ENCODE data around the gene RALGAPA2.
A peak's percentile ranks its signal among the peaks of the same experiment; 100 is the strongest.

The RALGAPA2 gene

GRCh38 chr20:20472684-20473274, 239.7 kb downstream of the RALGAPA2 start:
- H3K4me3 ChIP-seq (ENCODE audit: low read depth, low read length), result no peak overlapping the region
- DNase-seq (ENCODE audit: low read depth), result no peak
- TF ChIP-seq, protein P1, sequence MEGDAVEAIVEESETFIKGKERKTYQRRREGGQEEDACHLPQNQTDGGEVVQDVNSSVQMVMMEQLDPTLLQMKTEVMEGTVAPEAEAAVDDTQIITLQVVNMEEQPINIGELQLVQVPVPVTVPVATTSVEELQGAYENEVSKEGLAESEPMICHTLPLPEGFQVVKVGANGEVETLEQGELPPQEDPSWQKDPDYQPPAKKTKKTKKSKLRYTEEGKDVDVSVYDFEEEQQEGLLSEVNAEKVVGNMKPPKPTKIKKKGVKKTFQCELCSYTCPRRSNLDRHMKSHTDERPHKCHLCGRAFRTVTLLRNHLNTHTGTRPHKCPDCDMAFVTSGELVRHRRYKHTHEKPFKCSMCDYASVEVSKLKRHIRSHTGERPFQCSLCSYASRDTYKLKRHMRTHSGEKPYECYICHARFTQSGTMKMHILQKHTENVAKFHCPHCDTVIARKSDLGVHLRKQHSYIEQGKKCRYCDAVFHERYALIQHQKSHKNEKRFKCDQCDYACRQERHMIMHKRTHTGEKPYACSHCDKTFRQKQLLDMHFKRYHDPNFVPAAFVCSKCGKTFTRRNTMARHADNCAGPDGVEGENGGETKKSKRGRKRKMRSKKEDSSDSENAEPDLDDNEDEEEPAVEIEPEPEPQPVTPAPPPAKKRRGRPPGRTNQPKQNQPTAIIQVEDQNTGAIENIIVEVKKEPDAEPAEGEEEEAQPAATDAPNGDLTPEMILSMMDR (IDR thresholded peaks at IDR 0.05; ENCODE audit: insufficient read depth, low read depth, low read length, missing control alignments), result no peak

DNA sequence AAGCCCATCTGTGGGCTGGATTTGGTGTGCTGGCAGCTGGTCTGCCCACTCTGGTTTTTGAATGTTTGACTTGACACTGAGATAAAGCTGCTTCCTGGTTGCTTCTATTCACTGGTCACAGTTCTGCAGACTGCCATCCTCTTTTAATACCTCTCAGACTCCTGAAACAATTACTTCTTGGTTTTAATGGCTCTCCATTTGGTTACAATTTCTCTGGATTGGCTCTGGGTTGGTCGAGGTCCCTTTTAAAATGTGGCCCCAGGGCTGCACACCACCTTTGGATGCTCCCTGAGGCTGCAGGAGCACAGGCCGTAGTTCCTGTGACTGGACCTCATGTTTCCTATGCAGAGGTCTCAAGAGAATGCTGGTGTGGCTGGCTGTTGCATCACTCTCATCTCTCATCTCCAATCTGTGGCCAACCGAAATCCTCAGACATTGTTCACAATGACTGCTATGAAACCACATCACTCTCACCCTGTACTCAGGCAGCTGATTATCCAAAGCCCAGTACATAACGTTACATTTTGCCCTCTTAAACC, 246.0 kb downstream of the RALGAPA2 start:
- TF ChIP-seq, protein P1 (IDR thresholded peaks at IDR 0.05; ENCODE audit: insufficient read depth, low read depth, low read length, missing control alignments), result no peak
- DNase-seq (ENCODE audit: low read depth), result peak; percentile 91
- H3K4me3 ChIP-seq (ENCODE audit: low read depth, low read length), result no peak overlapping the region

DNA sequence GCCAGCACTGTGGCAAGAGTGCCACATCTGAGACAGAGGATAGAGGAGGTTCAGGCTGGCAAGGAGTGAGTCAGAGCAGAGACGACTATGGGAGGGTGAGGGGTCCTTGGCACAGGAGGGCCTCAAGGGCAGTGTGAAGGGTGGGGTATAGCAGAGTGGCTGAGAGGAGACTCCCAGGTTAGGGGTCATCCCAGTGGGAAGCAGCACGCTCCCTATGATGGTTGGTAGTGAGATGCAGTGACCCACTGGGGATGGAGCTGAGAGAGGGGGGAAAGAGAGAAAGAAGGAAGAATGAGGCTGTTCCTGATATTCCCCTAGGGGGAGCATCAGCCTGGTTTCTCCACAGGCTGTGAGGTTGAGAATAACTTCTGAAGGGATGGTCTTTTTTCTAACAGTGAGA, 247.2 kb downstream of the RALGAPA2 start:
- H3K4me3 ChIP-seq (ENCODE audit: low read depth, low read length), result no peak overlapping the region
- DNase-seq (ENCODE audit: low read depth), result no peak

GRCh38 chr20:20463933-20464374, 248.5 kb downstream of the RALGAPA2 start:
- TF ChIP-seq, protein P1 (IDR thresholded peaks at IDR 0.05; ENCODE audit: insufficient read depth, low read depth, low read length, missing control alignments), result no peak
- peak; percentile 52 for DNase-seq (ENCODE audit: low read depth)
- H3K4me3 ChIP-seq (ENCODE audit: low read depth, low read length), result no peak overlapping the region

More for the DNA sequence above, 247.2 kb downstream of the RALGAPA2 start:
- TF ChIP-seq, protein P1 (IDR thresholded peaks at IDR 0.05; ENCODE audit: insufficient read depth, low read depth, low read length, missing control alignments), result peak; percentile 5

GRCh38 chr20:20462185-20462584, 250.3 kb downstream of the RALGAPA2 start:
- DNase-seq (ENCODE audit: low read depth), result no peak
- TF ChIP-seq, protein P1 (IDR thresholded peaks at IDR 0.05; ENCODE audit: insufficient read depth, low read depth, low read length, missing control alignments), result no peak
- H3K4me3 ChIP-seq (ENCODE audit: low read depth, low read length), result no peak overlapping the region

DNA sequence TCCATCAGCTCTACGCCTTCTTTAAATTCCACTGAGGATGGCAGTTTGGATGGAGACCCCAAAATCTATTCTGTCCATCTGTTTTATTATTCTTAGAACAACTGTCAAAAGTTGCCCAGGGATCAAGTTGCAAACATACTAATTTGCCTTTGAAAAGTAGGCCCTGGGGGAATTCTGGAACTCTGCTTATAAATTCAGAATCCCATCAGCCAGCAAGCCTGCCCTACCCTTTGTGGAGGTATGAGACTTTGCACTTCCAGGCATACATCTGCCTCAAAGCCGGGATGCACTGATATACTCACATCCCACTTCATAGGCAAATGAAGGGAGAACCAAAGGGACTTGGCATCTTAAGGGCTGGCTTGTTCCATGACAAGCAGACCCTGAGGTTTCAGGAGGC, 250.9 kb downstream of the RALGAPA2 start:
- TF ChIP-seq, protein P1 (IDR thresholded peaks at IDR 0.05; ENCODE audit: insufficient read depth, low read depth, low read length, missing control alignments), result no peak
- no peak for DNase-seq (ENCODE audit: low read depth)
- H3K4me3 ChIP-seq (ENCODE audit: low read depth, low read length), result no peak overlapping the region

DNA sequence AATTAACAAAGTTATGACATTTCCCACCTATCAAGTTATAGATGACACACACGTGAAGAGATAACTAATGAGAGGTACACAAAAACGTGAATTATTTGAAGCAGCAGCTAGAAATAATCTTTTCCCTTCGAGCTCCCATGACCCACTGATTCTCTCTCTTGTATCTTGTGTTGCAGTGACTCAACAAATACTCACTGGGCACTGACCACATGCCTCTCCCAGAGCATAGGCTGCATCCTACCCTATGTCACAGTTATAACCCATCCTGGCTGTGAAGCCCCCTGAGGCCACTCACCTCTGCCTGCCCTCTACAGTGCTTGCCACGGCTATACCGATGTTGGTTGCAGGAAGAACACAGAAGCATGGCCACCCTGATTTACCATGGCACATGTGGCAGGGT, 252.7 kb downstream of the RALGAPA2 start:
- no peak overlapping the region for H3K4me3 ChIP-seq (ENCODE audit: low read depth, low read length)
- no peak for DNase-seq (ENCODE audit: low read depth)
- TF ChIP-seq, protein P1 (IDR thresholded peaks at IDR 0.05; ENCODE audit: insufficient read depth, low read depth, low read length, missing control alignments), result no peak

Measured in GM12865 (cell line).